Thoracic aorta (tissue), 2 donors: Measurements from ENCODE around the gene MPHOSPH9. TPM values are rescaled to one million over a fixed set of nuclear protein-coding genes. Genes with fewer than 3 reads are reported as not detected.

ENCODE experiments used
- ATAC-seq: fragments of 150-250 bp; one replicate; pipeline ENCODE4 v1.8.0; 2017; ENCODE audit warnings: low read depth; ENCODE audit not compliant: insufficient number of reproducible peaks, low FRiP score
- DNase-seq: peaks from one replicate; pipeline ENCODE4 v3.0.0-alpha.2; 2020; ENCODE audit warnings: low spot score
- H3K27ac ChIP-seq, 2 donors: fragments of 200-600 bp; sonication (generic); 1 replicate in 1 of 2; 2 replicates in 1 of 2; pipeline ENCODE4 v1.5.1; 2016; ENCODE audit warnings: mild to moderate bottlenecking in 2 of 2, moderate library complexity in 2 of 2
- H3K27me3 ChIP-seq: fragments of 200-600 bp; sonication (generic); replicated peaks from 2 replicates; pipeline ENCODE4 v1.6.0; 2016; ENCODE audit warnings: mild to moderate bottlenecking; ENCODE audit not compliant: insufficient read depth
- H3K36me3 ChIP-seq: fragments of 200-600 bp; sonication (generic); one replicate; pipeline ENCODE4 v1.5.1; 2016
- H3K4me1 ChIP-seq, 2 donors: fragments of 200-600 bp; sonication (generic); 1 replicate in 1 of 2; 2 replicates in 1 of 2; pipeline versions ENCODE4 v1.5.1 to v1.6.0; 2016; ENCODE audit warnings: low read depth in 2 of 2, mild to moderate bottlenecking in 1 of 2; ENCODE audit not compliant: control insufficient read depth in 1 of 2
- H3K4me3 ChIP-seq: fragments of 200-600 bp; sonication (generic); 2 replicates; pipeline ENCODE4 v1.5.1; 2016; ENCODE audit warnings: mild to moderate bottlenecking
- H3K9me3 ChIP-seq: fragments of 200-600 bp; sonication (generic); 2 replicates; pipeline ENCODE4 v1.5.1; 2016
- total RNA-seq, 2 donors: library from RNA; depleted of rRNA; stranded (reverse); fragments of >200 nt; gene quantifications; one replicate each; pipeline versions ENCODE4 v1.1.0 to v1.2.3, GENCODE V29; 2016
- TF ChIP-seq, protein P1 (sequence below): fragments of 200-600 bp; sonication (generic); IDR thresholded peaks from one replicate; pipeline ENCODE4 v1.5.1; 2019; ENCODE audit warnings: antibody characterized with exemption

Gene MPHOSPH9
- total RNA-seq, 2 donors from 2014 or later: 7.6 to 44.0 TPM

DNA sequence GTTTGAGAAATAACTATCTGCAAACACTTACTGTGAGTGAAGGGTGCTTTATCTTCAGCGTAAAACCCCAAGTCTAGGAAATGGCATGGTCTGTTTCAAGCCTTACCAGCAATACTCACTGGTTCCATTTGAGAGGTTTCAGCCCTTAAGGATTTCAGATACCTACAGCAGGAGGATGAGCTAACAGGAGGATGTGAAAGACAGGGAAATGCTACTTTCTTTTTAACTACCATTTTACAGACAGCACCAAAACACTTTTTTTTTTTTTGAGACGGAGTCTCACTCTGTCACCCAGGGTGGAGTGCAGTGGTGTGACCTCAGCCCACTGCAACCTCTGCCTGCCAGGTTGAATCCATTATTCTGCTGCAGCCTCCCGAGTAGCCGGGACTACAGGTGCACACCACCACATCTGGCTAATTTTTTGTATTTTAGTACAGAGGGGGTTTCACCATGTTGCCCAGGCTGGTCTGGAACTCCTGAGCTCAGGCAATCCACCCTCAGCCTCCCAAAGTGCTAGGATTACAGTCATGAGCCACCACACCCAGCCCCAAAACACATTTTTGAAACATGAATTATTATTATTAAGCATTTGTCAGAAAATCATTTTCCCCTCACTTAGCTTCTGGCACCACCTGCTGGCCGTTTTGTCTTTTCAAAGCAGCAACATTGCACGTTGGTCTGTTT, 4.8 kb upstream of the MPHOSPH9 start:
- peaks cover 3% of the 10 kb centered on the region for H3K36me3 ChIP-seq
- H3K27ac ChIP-seq: peak overlapping the region in 1 of 2 donors; percentile 6
- H3K4me3 ChIP-seq: no peak overlapping the region
- DNase-seq (peak; percentile 48), ATAC-seq (no peak)
- TF ChIP-seq, protein P1, sequence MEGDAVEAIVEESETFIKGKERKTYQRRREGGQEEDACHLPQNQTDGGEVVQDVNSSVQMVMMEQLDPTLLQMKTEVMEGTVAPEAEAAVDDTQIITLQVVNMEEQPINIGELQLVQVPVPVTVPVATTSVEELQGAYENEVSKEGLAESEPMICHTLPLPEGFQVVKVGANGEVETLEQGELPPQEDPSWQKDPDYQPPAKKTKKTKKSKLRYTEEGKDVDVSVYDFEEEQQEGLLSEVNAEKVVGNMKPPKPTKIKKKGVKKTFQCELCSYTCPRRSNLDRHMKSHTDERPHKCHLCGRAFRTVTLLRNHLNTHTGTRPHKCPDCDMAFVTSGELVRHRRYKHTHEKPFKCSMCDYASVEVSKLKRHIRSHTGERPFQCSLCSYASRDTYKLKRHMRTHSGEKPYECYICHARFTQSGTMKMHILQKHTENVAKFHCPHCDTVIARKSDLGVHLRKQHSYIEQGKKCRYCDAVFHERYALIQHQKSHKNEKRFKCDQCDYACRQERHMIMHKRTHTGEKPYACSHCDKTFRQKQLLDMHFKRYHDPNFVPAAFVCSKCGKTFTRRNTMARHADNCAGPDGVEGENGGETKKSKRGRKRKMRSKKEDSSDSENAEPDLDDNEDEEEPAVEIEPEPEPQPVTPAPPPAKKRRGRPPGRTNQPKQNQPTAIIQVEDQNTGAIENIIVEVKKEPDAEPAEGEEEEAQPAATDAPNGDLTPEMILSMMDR: peak; percentile 74
- H3K27me3 ChIP-seq: no peaks in the 10 kb centered on the region
- peaks cover 8 to 32% of the 10 kb centered on the region in 2 donors for H3K4me1 ChIP-seq
- H3K9me3 ChIP-seq: no peaks in the 10 kb centered on the region

DNA sequence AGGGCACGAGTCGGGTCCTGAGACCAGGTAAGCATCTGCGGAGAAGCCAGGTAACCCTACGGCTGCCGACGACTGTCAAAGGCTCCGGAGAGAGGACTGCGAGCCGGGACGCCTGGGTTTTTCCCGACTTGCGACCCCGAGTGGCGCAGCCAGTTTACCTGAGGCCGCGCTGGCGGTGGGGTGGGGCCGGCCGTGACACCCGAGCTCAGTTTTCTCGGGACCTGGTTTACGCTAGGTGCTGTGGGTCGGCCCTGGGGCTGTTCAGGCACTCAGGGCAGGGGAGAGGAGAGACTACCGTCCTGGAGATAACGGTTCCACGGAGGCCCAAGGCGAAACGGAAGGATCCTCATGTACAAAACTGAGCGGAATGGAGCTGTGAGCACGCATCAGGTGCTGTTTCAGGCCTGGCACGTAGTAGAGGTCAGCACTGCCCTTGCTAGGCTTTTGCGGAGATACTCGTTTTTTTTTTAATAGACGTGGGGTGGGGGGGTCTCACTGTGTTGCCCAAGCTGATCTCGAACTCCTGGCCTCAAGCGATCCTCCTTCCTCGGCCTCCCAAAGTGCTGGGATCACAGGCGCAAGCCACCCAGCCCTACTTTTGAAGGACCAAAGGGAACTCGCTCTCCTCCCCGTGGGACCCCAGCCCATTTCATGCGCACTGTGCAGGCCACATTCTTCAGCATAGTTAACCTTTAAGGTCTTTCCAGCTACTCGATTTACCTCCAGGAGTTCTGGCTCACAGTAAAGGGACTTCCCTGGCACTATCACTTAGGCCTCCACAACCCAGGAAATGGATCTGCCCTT, 766 bp upstream of the MPHOSPH9 start:
- H3K4me3 ChIP-seq: peak overlapping the region; percentile 93
- peak overlapping the region; percentile 85 to 87 for H3K27ac ChIP-seq
- H3K27me3 ChIP-seq: no peaks in the 10 kb centered on the region
- H3K9me3 ChIP-seq: no peaks in the 10 kb centered on the region
- peaks cover 16 to 33% of the 10 kb centered on the region in 2 donors for H3K4me1 ChIP-seq
- DNase-seq (no peak), ATAC-seq (peak; percentile 5)
- no peaks in the 10 kb centered on the region for H3K36me3 ChIP-seq
- TF ChIP-seq, protein P1: no peak

DNA sequence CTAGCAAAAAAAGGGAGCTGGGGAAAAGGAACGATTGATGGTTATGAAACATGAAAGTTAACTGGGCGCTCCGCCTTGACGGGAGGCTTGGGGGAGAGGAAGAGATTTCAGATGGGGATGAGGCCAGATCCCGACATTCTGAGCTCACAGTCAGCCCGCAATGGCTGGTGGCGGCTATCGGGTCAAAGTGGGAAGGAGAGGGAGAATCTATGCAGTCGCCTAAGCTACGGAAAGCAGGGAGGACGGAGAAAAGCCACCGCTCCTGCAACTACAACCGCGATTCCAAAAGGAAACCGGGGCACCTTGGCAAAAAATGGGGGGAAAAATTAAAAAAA, 502 bp downstream of the MPHOSPH9 start:
- DNase-seq (no peak), ATAC-seq (no peak)
- Histone ChIP-seq H3K27ac (peak overlapping the region; percentile 74 to 87), H3K4me1 (peaks cover 16 to 28% of the 10 kb centered on the region in 2 donors), H3K36me3 (no peaks in the 10 kb centered on the region), H3K9me3 (no peaks in the 10 kb centered on the region), H3K27me3 (no peaks in the 10 kb centered on the region), H3K4me3 (peak overlapping the region; percentile 93)
- TF ChIP-seq, protein P1: no peak

DNA sequence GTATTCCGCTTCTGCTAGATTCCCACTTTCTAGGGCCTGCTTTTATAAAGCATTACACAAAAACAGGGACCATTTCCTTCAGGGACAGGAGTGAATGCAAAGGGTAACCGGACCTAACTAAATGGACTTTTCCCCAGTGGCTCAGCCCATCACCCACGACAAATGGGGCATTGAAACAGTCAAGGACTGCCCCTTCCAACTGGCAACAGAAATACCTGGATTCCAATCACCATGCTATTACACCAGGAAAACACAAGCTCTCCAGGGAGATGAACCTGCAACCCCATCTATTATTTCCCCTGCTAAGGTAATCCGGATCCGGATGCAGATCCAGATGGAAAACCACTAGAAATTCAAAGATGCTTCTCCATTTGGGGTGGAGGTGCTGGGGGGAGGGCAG, 1.0 kb downstream of the MPHOSPH9 start:
- Histone ChIP-seq H3K9me3 (no peaks in the 10 kb centered on the region), H3K27ac (peak overlapping the region; percentile 74 to 87), H3K27me3 (no peaks in the 10 kb centered on the region), H3K4me1 (peaks cover 16 to 26% of the 10 kb centered on the region in 2 donors), H3K36me3 (no peaks in the 10 kb centered on the region), H3K4me3 (peak overlapping the region; percentile 93)
- no peak for ATAC-seq
- TF ChIP-seq, protein P1: no peak
- no peak for DNase-seq

DNA sequence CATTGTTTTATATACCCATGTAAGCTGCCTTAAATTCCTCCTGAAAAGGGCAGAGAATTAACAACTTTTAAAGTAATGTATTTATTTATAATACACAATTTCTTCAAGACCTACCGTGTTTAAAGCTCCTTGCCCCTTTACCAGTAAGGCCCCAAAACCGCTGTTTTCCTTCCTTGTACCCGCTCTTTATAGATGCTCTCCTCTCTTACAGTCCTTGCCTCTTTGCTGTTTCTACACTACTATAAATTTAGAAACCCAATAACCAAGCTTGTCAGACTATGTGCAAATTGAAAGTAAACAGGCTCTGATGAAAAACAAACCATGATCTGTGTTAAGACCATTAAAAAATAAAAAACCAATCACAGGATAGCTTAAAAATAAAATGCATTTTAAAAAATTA, 3.9 kb downstream of the MPHOSPH9 start:
- Histone ChIP-seq H3K27ac (no peak overlapping the region), H3K9me3 (no peaks in the 10 kb centered on the region), H3K36me3 (no peaks in the 10 kb centered on the region), H3K27me3 (no peaks in the 10 kb centered on the region), H3K4me1 (peaks cover 9% of the 10 kb centered on the region in 2 donors), H3K4me3 (peak overlapping the region; percentile 26)
- TF ChIP-seq, protein P1: no peak
- DNase-seq (no peak), ATAC-seq (no peak)
